ENCODE results near the gene FICD.

GRCh38 chr12:108477055-108477880, 37.8 kb upstream of the FICD start:
- TF ChIP-seq ZNF274 (IDR thresholded peaks at IDR 0.05; ENCODE audit: low read depth, low read length) (no peak), SUZ12 (IDR thresholded peaks at IDR 0.05; ENCODE audit: extremely low read depth, insufficient read depth, insufficient read length) (no peak), YY1 (IDR thresholded peaks at IDR 0.05; ENCODE audit: insufficient read depth, insufficient read length) (no peak)
